Measurements from ENCODE around the gene TACC2. TPM values are rescaled to one million over a fixed set of nuclear protein-coding genes. Genes with fewer than 3 reads are reported as not detected.

TACC2 gene
- total and polyA plus RNA-seq, 2 donors (not counting 3 experiments of a cell fraction or from before 2014, with no cell fraction given): 14.4 to 46.2 TPM

GRCh38 chr10:122113945-122114747 lies 125.2 kb downstream of the TACC2 start:
- H3K4me3 ChIP-seq (replicated peaks in 1 of 3; ENCODE audit: insufficient read depth in 1 of 3, low read depth in 1 of 3, low read length in 3 of 3): peak overlapping the region; percentile 49 to 59 (median 54)
- no peaks in the 10 kb centered on the region for H3K9me1 ChIP-seq (replicated peaks; ENCODE audit: control insufficient read depth, extremely low read depth, insufficient read depth, low read length)
- peaks cover 42% of the 10 kb centered on the region for H3K4me1 ChIP-seq (ENCODE audit: control insufficient read depth, extremely low read depth, insufficient read depth, low read length)
- CTCF ChIA-PET: interaction anchor here (1.1 to 2.7 kb wide), 8 partner anchors 11 to 62 kb away, joined by 3 to 45 read pairs (median 8); no protein-coding TSS in a partner anchor
- peak overlapping the region; percentile 29 for H2AFZ ChIP-seq (ENCODE audit: low read depth, low read length)
- DNase-seq (ENCODE audit: low read depth, low spot score) (peak; percentile 54), FAIRE-seq (peak; percentile 15)
- peak overlapping the region; percentile 100 for H3K27ac ChIP-seq (ENCODE audit: insufficient read depth, low read depth, low read length)
- POLR2A ChIA-PET: interaction anchor here (1.3 kb wide), 1 partner anchor 27 kb away, joined by 15 read pairs; no protein-coding TSS in a partner anchor
- BruUV-seq (replicated peaks): TSS peak; percentile 17
- H3K4me2 ChIP-seq (ENCODE audit: insufficient read depth, low read length): peak overlapping the region; percentile 84
- no peaks in the 10 kb centered on the region for H4K20me1 ChIP-seq (replicated peaks; ENCODE audit: control insufficient read depth, extremely low read depth, insufficient read depth, low read length)
- dilution Hi-C loops (cut with MboI; ENCODE audit: extremely low pct_ligation_motif_present, low sequenced_read_pairs): no loop called here
- H3K36me3 ChIP-seq (ENCODE audit: control insufficient read depth in 2 of 2, extremely low read depth in 1 of 2, insufficient read depth in 2 of 2, low read length in 2 of 2): no peaks in the 10 kb centered on the region
- TF ChIP-seq POLR2AphosphoS5 (IDR thresholded peaks at IDR 0.05; ENCODE audit: insufficient read depth, low read depth, low read length) (no peak), MAX (IDR thresholded peaks at IDR 0.05; ENCODE audit: insufficient read depth, insufficient read length) (no peak), POLR2A (IDR thresholded peaks at IDR 0.05; ENCODE audit: low read depth, low read length) (no peak), GATA2 (IDR thresholded peaks at IDR 0.05; ENCODE audit: insufficient read depth, insufficient read length, low read depth, low read length) (peak; percentile 44), EZH2 (IDR thresholded peaks at IDR 0.05; ENCODE audit: borderline replicate concordance, low read depth, low read length, severe bottlenecking) (no peak), MYC (IDR thresholded peaks at IDR 0.05; ENCODE audit: low read depth, low read length) (no peak), FOS (IDR thresholded peaks at IDR 0.05; ENCODE audit: borderline replicate concordance, insufficient read depth, low read length) (no peak)
- peaks cover 48% of the 10 kb centered on the region for H3K79me2 ChIP-seq (ENCODE audit: control insufficient read depth, insufficient read depth, low read length)
- no peaks in the 10 kb centered on the region for H3K9me3 ChIP-seq (replicated peaks; ENCODE audit: control insufficient read depth, insufficient read depth, low read length)
- H3K9ac ChIP-seq (replicated peaks; ENCODE audit: extremely low read depth, insufficient read depth, low read length): peak overlapping the region; percentile 97
- intact Hi-C loops (cut with micrococcal nuclease): loop anchor here (1.0 to 10.0 kb wide), 6 partner anchors 13 to 359 kb away; no protein-coding TSS in a partner anchor
- no peaks in the 10 kb centered on the region for H3K27me3 ChIP-seq (ENCODE audit: control insufficient read depth in 2 of 2, insufficient read depth in 2 of 2, low read length in 2 of 2)
